SHP77 (cell line): ENCODE results near the gene C21orf58.

Source experiments
- DNase-seq, 2 experiments: peaks; one replicate each; lab custom pipeline; 2025; lab: John Stamatoyannopoulos, UW

C21orf58 gene

DNA sequence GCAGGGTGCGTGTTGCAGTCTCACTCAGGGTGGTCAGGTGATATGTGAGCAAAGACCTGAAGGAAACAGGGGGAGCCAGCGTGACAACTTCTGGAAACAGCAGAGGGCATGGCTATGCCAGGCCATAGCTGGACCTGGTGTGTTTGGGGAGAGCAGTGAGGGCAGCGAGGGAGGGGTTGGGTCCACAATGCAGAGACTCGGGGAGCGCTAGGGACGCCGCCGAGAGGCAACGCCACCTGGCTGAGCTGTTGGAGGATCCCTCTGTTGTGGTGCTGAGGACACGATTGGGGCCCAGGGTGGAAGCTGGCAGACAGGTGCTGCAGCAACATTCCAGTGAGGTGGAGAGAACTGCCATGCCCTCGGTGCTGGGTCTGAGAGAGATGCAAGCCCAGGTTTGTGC is 68.5 kb downstream of the C21orf58 start:
- no peak for DNase-seq

- DNase-seq = no peak
Measured at GRCh38 chr21:46254208-46254975, 69.3 kb downstream of the C21orf58 start.

DNA sequence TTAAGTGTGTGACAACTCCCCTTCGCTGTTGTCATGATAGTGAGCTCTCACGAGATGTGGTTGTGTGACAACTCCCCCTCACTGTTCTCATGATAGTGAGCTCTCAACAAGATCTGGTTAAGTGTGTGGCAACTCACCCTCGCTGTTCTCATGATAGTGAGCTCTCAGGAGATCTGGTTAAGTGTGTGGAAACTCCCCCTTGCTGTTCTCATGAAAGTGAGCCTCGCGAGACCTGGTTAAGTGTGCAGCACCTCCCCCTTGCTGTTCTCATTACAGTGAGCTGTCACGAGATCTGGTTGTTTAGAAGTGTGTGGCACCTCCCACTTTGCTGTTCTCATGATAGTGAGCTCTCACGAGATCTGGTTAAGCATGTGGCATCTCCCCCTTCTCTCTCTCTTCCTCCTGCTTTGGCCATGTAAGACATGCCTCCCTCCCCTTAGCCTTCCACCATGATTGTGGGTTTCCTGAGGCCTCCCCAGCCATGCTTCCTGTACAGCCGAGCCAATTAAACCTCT is 70.0 kb downstream of the C21orf58 start:
- no peak for DNase-seq

GRCh38 chr21:46252840-46253239 is 70.8 kb downstream of the C21orf58 start:
- DNase-seq = no peak
